Activated CD4-positive, alpha-beta memory T cell treated with anti-CD3 and anti-CD28 coated beads for 36 hours (primary cell): ENCODE results near the gene OPALIN. TPM values are rescaled to one million over a fixed set of nuclear protein-coding genes. Genes with fewer than 3 reads are reported as not detected.

Experiments
- CTCF ChIA-PET: fragments of 350-600 bp; sonication (Branson Sonifier 250); formaldehyde crosslinking; loops from one replicate; lab custom pipeline; 2021; ENCODE audit warnings: antibody characterized with exemption, inconsistent platforms; lab: Charles Lee
- POLR2A ChIA-PET: fragments of 350-600 bp; sonication (Branson Sonifier 250); formaldehyde crosslinking; loops from one replicate; lab custom pipeline; 2021; ENCODE audit warnings: antibody characterized with exemption; lab: Charles Lee
- DNase-seq: peaks from one replicate; pipeline ENCODE4 v3.0.0-alpha.2; 2020
- H3K27ac Mint-ChIP-seq: one replicate; pipeline ENCODE4 v1.8.0; 2021; ENCODE audit warnings: mixed read lengths
- H3K27me3 Mint-ChIP-seq: one replicate; pipeline ENCODE4 v1.8.0; 2021; ENCODE audit warnings: mixed read lengths
- H3K36me3 Mint-ChIP-seq: one replicate; pipeline ENCODE4 v1.8.0; 2021; ENCODE audit warnings: mixed read lengths
- H3K4me1 Mint-ChIP-seq: one replicate; pipeline ENCODE4 v1.8.0; 2021; ENCODE audit warnings: low read depth, mixed read lengths
- H3K4me3 Mint-ChIP-seq: one replicate; pipeline ENCODE4 v1.8.0; 2021; ENCODE audit warnings: mild to moderate bottlenecking, mixed read lengths
- H3K9me3 Mint-ChIP-seq: one replicate; pipeline ENCODE4 v1.8.0; 2021; ENCODE audit warnings: mixed read lengths
- intact Hi-C: fragments of 100-400 bp; cut with micrococcal nuclease; formaldehyde crosslinking; loops from one replicate; pipeline ENCODE4 v1.15.1; 2023
- total RNA-seq, 2 experiments: library from RNA; stranded (reverse); gene quantifications; one replicate each; pipeline ENCODE4 v1.2.3, GENCODE V29; 2021

Gene OPALIN
- total RNA-seq, 2 experiments from 2014 or later = not detected

GRCh38 chr10:96371356-96371755 is 12.6 kb upstream of the OPALIN start:
- CTCF ChIA-PET = interaction anchor here (0.7 to 5.0 kb wide), 13 partner anchors 9 to 728 kb away, joined by 3 to 21 read pairs (median 6); partner anchors contain the start of gene TLL2
- H3K27me3 Mint-ChIP-seq = peaks cover 6% of the 10 kb centered on the region
- POLR2A ChIA-PET = no interaction called here
- no peak overlapping the region for H3K4me3 Mint-ChIP-seq
- H3K27ac Mint-ChIP-seq = no peak overlapping the region
- H3K9me3 Mint-ChIP-seq = no peaks in the 10 kb centered on the region
- no peaks in the 10 kb centered on the region for H3K36me3 Mint-ChIP-seq
- no peak for DNase-seq
- intact Hi-C loops = loop anchor here (10.0 kb wide), 1 partner anchor 353 kb away; the partner anchor contains the start of gene PIK3AP1
- peaks cover 8% of the 10 kb centered on the region for H3K4me1 Mint-ChIP-seq

- peak; percentile 63 for DNase-seq
- Mint-ChIP-seq H3K36me3 (no peaks in the 10 kb centered on the region), H3K27me3 (peaks cover 6% of the 10 kb centered on the region), H3K4me1 (peaks cover 8% of the 10 kb centered on the region), H3K4me3 (no peak overlapping the region), H3K9me3 (no peaks in the 10 kb centered on the region), H3K27ac (no peak overlapping the region)
- intact Hi-C loops = loop anchor here (10.0 kb wide), 1 partner anchor 354 kb away; the partner anchor contains the start of gene PIK3AP1
- ChIA-PET POLR2A (no interaction called here), CTCF (interaction anchor here (0.6 to 5.0 kb wide), 24 partner anchors 9 to 839 kb away, joined by 3 to 21 read pairs (median 6); partner anchors contain the start of genes OPALIN and TLL2)
These were observed 11.9 kb upstream of the OPALIN start for GRCh38 chr10:96370584-96371157.

DNA sequence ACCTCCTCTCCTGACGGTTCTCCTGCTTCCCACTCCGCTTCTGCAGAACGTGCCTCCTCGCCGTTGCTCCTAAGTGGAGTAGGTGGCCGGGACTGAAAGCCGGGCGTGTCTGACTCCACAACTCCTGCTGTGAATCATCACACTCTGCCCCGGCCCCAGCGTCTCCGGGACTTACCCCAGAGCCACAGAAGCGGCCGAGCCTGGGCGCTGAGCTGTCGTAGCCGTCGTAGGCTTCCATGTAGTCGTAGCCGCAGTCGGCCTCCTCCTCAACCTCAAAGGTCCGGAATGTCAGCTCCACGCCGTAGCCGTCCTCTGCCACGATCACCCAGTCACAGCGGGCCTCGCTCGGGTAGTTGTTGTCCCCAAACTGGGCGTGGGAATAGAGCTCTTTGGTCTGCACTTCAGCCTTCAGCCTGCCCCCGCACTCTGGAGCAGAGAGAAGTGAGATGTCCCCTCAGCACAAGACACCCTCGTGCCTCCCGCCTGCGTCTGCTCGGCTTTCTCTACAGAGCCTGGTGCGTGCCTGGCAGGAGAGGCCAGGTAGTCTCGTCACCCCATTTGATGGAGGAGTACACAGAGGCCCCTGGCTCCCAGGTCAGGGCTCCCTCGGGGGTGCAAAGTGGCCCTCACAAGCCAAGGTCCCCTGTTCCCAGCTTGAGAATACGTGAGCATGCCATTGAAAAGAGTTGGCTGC is 11.2 kb upstream of the OPALIN start:
- H3K4me1 Mint-ChIP-seq = peaks cover 4% of the 10 kb centered on the region
- CTCF ChIA-PET = interaction anchor here (0.6 to 5.0 kb wide), 20 partner anchors 8 to 840 kb away, joined by 3 to 21 read pairs (median 6); partner anchors contain the start of genes OPALIN and TLL2
- no peaks in the 10 kb centered on the region for H3K9me3 Mint-ChIP-seq
- DNase-seq = no peak
- no peak overlapping the region for H3K27ac Mint-ChIP-seq
- no peak overlapping the region for H3K4me3 Mint-ChIP-seq
- POLR2A ChIA-PET = no interaction called here
- H3K36me3 Mint-ChIP-seq = no peaks in the 10 kb centered on the region
- H3K27me3 Mint-ChIP-seq = peaks cover 6% of the 10 kb centered on the region
- intact Hi-C loops = loop anchor here (10.0 kb wide), 1 partner anchor 355 kb away; the partner anchor contains the start of gene PIK3AP1

DNA sequence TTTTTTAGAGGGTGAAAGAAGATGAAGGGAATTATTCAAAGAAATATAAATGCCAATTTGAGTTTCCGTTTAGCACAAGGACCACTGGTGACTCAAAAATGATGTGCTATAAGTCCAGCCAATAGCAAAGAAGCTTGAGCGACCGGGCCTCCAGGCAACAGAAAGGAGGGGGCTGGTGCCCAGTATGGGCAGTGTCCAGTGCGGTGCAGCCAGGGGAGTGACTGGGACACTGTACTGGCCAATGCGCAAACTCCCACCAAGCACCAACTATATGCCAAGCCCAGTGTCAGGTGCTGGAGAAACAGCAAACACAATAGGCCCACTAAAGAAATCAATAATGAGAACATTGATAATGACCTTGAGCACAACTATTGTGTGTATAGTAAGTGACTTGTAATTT is 10.2 kb upstream of the OPALIN start:
- peaks cover 3% of the 10 kb centered on the region for H3K27me3 Mint-ChIP-seq
- no peak for DNase-seq
- no peaks in the 10 kb centered on the region for H3K9me3 Mint-ChIP-seq
- intact Hi-C loops = no loop called here
- CTCF ChIA-PET = interaction anchor here (3.4 kb wide), 1 partner anchor 21 kb away, joined by 13 read pairs; no protein-coding TSS in a partner anchor
- no peak overlapping the region for H3K4me3 Mint-ChIP-seq
- no peaks in the 10 kb centered on the region for H3K4me1 Mint-ChIP-seq
- H3K27ac Mint-ChIP-seq = no peak overlapping the region
- POLR2A ChIA-PET = no interaction called here
- no peaks in the 10 kb centered on the region for H3K36me3 Mint-ChIP-seq

DNA sequence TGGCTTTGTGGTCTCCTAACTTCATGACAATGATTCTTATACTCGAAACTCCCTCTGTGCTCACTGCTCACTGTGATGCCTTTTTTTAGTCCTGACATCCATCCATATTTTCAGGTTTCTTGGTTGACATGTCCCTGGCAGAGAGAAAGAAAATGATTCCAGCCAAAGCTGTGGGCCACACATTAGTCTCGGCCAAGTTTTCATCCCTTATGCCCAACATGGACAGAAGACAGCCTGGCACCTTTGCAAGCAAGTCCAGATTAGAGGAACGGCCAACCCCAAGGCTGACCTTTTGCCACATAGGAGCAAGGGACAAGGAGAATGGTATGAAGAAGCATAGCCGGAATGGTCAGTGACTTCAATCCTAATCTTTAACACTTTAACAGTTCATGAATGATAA is 8.7 kb upstream of the OPALIN start:
- intact Hi-C loops = no loop called here
- ChIA-PET POLR2A (no interaction called here), CTCF (interaction anchor here (3.8 kb wide), 1 partner anchor 7 kb away, joined by 27 read pairs; no protein-coding TSS in a partner anchor)
- Mint-ChIP-seq H3K27me3 (no peaks in the 10 kb centered on the region), H3K36me3 (no peaks in the 10 kb centered on the region), H3K4me3 (no peak overlapping the region), H3K9me3 (no peaks in the 10 kb centered on the region), H3K27ac (no peak overlapping the region), H3K4me1 (no peaks in the 10 kb centered on the region)
- no peak for DNase-seq

GRCh38 chr10:96366508-96366907 is 7.7 kb upstream of the OPALIN start:
- Mint-ChIP-seq H3K9me3 (no peaks in the 10 kb centered on the region), H3K27me3 (no peaks in the 10 kb centered on the region), H3K36me3 (no peaks in the 10 kb centered on the region), H3K27ac (no peak overlapping the region), H3K4me1 (no peaks in the 10 kb centered on the region), H3K4me3 (no peak overlapping the region)
- intact Hi-C loops = no loop called here
- ChIA-PET CTCF (interaction anchor here (0.6 to 3.8 kb wide), 3 partner anchors 8 to 304 kb away, joined by 5 to 27 read pairs (median 7); no protein-coding TSS in a partner anchor), POLR2A (no interaction called here)
- DNase-seq = no peak

DNA sequence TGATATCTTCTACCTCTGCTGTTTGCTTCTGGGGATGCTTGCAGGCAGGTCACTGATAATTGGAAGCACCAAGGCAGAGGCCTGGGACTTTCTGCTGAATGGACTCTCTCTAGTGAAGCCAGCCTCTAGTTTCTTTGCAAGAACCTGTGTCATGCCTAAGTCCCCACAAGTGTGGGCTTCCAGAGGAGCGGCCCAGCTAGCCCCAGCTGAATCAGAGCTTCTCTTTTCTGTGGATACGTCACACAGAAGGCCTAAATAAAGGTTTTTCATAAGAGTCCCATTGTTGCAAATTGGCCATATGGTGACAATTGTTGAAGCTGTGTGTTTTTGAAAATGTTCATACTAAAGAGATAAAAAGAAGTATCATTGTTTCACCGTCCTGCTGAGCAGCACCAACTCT is 6.8 kb upstream of the OPALIN start:
- no peak overlapping the region for H3K4me3 Mint-ChIP-seq
- no peaks in the 10 kb centered on the region for H3K36me3 Mint-ChIP-seq
- DNase-seq = no peak
- H3K27ac Mint-ChIP-seq = no peak overlapping the region
- CTCF ChIA-PET = interaction anchor here (0.6 to 3.8 kb wide), 4 partner anchors 9 to 136 kb away, joined by 3 to 27 read pairs (median 5); no protein-coding TSS in a partner anchor
- H3K27me3 Mint-ChIP-seq = no peaks in the 10 kb centered on the region
- no peaks in the 10 kb centered on the region for H3K9me3 Mint-ChIP-seq
- intact Hi-C loops = no loop called here
- H3K4me1 Mint-ChIP-seq = no peaks in the 10 kb centered on the region
- POLR2A ChIA-PET = no interaction called here

DNA sequence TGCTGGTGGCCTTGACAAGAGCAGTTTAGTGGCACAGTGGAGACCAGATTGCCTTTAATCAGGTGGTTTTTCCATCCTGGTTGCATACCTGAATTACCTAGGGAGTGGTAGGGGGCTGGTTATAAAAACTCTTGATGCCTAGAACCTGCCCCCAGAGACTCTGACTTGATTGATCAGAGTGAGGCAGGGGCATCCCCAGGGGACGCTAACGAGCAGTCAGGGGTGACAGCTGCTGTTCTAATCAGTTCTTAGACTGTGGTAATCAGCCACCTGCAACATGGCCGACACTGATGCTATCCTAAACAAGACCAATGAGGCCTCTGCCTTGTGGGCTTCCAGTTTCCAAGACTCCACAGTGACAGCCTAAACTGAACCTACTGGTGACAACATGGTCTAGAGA is 2.0 kb upstream of the OPALIN start:
- DNase-seq = no peak
- no peak overlapping the region for H3K4me3 Mint-ChIP-seq
- H3K36me3 Mint-ChIP-seq = no peaks in the 10 kb centered on the region
- H3K27me3 Mint-ChIP-seq = peaks cover 6% of the 10 kb centered on the region
- ChIA-PET CTCF (no interaction called here), POLR2A (no interaction called here)
- H3K27ac Mint-ChIP-seq = no peak overlapping the region
- no peaks in the 10 kb centered on the region for H3K4me1 Mint-ChIP-seq
- no peaks in the 10 kb centered on the region for H3K9me3 Mint-ChIP-seq
- intact Hi-C loops = no loop called here

DNA sequence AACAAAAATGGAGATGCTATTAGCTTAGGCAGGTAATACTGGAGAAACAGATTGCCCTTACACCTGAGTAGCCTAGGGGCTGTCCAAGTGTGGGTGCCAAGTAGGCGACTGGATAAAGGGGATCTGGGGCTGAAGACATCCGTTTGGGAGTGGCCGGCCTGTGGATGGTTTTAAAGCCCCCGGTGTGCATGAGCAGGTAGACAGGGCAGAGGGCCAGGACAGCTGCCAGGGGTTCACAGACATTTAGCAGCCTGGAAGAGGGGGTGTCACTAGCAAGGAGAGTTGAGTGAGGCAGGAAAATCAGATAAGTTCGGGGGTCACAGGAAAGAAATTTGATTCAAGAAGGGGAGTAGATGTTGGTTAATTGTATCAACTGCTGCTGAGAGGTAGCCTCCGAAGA is 1.5 kb upstream of the OPALIN start:
- intact Hi-C loops = no loop called here
- ChIA-PET CTCF (no interaction called here), POLR2A (no interaction called here)
- Mint-ChIP-seq H3K27ac (no peak overlapping the region), H3K27me3 (peaks cover 6% of the 10 kb centered on the region), H3K9me3 (no peaks in the 10 kb centered on the region), H3K4me1 (no peaks in the 10 kb centered on the region), H3K36me3 (no peaks in the 10 kb centered on the region), H3K4me3 (no peak overlapping the region)
- DNase-seq = no peak

- CTCF ChIA-PET = no interaction called here
- H3K4me1 Mint-ChIP-seq = no peaks in the 10 kb centered on the region
- H3K27me3 Mint-ChIP-seq = peaks cover 10% of the 10 kb centered on the region
- H3K9me3 Mint-ChIP-seq = no peaks in the 10 kb centered on the region
- intact Hi-C loops = no loop called here
- H3K4me3 Mint-ChIP-seq = no peak overlapping the region
- no peak for DNase-seq
- no peak overlapping the region for H3K27ac Mint-ChIP-seq
- H3K36me3 Mint-ChIP-seq = no peaks in the 10 kb centered on the region
- POLR2A ChIA-PET = no interaction called here
These were observed 814 bp upstream of the OPALIN start for GRCh38 chr10:96359616-96360015.

DNA sequence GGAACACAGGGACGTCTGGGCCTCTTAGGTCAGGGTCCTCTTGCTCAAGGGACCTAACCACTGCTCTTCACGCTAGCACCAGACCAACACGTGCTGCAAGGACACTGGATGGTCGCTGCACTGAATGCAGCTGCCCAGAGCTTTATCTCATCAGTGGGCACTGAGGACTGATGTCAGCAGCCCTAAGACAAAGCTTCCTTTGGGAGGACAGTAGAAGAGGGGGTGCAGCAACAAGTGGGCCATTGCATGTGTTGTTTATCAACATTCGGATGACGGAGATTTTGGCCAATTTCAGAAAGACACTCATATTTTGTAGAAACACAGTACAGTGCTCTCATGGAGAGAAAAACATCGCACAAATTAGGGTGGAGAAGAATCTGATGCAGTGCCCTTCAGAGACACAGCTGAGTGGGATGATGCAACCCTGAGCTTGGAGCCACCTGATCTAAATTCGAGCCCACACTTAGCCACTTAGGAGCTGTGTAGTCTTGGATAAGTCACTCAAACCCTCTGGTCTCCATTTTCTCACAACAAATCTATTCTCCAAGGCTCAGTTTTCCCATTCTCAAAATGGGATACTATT is 1.7 kb downstream of the OPALIN start:
- Mint-ChIP-seq H3K4me1 (no peaks in the 10 kb centered on the region), H3K9me3 (no peaks in the 10 kb centered on the region), H3K4me3 (no peak overlapping the region), H3K27me3 (peaks cover 10% of the 10 kb centered on the region), H3K27ac (no peak overlapping the region), H3K36me3 (no peaks in the 10 kb centered on the region)
- DNase-seq = no peak
- intact Hi-C loops = no loop called here
- ChIA-PET POLR2A (no interaction called here), CTCF (interaction anchor here (2.6 kb wide), 1 partner anchor 13 kb away, joined by 8 read pairs; no protein-coding TSS in a partner anchor)

- POLR2A ChIA-PET = no interaction called here
- Mint-ChIP-seq H3K4me1 (no peaks in the 10 kb centered on the region), H3K27ac (no peak overlapping the region), H3K36me3 (no peaks in the 10 kb centered on the region), H3K4me3 (no peak overlapping the region), H3K9me3 (no peaks in the 10 kb centered on the region), H3K27me3 (peaks cover 19% of the 10 kb centered on the region)
- intact Hi-C loops = no loop called here
- DNase-seq = no peak
- CTCF ChIA-PET = interaction anchor here (0.6 to 0.7 kb wide), 2 partner anchors 14 to 18 kb away, joined by 3 to 4 read pairs; no protein-coding TSS in a partner anchor
These were observed 6.2 kb downstream of the OPALIN start for GRCh38 chr10:96352582-96352981.
